OCI-LY7 (cell line): ENCODE data around the gene E2F4.

Experiments used
- EZH2phosphoT487 ChIP-seq: fragments of 200-600 bp; sonication (generic); IDR thresholded peaks from 2 replicates; pipeline ENCODE4 v1.6.1; 2018; ENCODE audit warnings: low read depth, borderline replicate concordance, mild to moderate bottlenecking, mixed run types, antibody characterized with exemption, low read length, moderate library complexity, mixed read lengths
- TF ChIP-seq, protein P1 (sequence below): fragments of 200-600 bp; sonication (generic); conservative IDR thresholded peaks from 2 replicates; pipeline ENCODE4 v1.5.1; 2014; ENCODE audit warnings: mild to moderate bottlenecking, antibody characterized with exemption, low read length, moderate library complexity, mixed read lengths

DNA sequence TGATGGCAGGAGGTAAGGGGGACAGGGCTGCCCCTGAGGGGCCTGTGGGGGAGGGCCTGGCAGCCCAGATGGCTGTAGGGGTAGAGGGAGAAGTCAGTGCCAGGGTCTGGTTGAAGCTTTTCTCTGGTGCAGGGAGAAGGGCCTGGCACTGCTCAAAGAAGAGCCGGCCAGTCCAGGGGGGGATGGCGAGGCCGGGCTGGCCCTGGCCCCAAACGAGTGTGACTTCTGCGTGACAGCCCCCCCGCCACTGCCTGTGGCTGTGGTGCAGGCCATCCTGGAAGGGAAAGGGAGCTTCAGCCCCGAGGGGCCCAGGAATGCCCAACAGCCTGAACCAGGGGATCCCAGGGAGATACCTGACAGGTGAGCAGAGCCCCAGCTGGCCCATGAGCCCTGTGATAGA is 24.4 kb upstream of the E2F4 start:
- TF ChIP-seq, protein P1, sequence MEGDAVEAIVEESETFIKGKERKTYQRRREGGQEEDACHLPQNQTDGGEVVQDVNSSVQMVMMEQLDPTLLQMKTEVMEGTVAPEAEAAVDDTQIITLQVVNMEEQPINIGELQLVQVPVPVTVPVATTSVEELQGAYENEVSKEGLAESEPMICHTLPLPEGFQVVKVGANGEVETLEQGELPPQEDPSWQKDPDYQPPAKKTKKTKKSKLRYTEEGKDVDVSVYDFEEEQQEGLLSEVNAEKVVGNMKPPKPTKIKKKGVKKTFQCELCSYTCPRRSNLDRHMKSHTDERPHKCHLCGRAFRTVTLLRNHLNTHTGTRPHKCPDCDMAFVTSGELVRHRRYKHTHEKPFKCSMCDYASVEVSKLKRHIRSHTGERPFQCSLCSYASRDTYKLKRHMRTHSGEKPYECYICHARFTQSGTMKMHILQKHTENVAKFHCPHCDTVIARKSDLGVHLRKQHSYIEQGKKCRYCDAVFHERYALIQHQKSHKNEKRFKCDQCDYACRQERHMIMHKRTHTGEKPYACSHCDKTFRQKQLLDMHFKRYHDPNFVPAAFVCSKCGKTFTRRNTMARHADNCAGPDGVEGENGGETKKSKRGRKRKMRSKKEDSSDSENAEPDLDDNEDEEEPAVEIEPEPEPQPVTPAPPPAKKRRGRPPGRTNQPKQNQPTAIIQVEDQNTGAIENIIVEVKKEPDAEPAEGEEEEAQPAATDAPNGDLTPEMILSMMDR: no peak
- no peak for TF ChIP-seq EZH2phosphoT487
